Fibroblast of pulmonary artery (primary cell): Measurements from ENCODE around the gene NET1.
A peak's percentile ranks its signal among the peaks of the same experiment; 100 is the strongest.
"Not testable (repeated sequence)": the region's sequence is repeated elsewhere in the genome, so short reads cannot be mapped to it uniquely, and the experiment has no call there.

ENCODE experiments used
- DNase-seq: peaks from one replicate; pipeline ENCODE4 v3.0.0-alpha.2; 2010; ENCODE audit warnings: low read depth
- H3K4me3 ChIP-seq: replicated peaks from 2 replicates; pipeline ENCODE4 v1.5.1; 2011; ENCODE audit warnings: low read depth, mild to moderate bottlenecking, control low read depth, low read length, moderate library complexity
- CTCF ChIP-seq: IDR thresholded peaks from 2 replicates; pipeline ENCODE4 v1.5.1; 2011; ENCODE audit warnings: mild to moderate bottlenecking, control low read depth, low read length, inconsistent platforms; ENCODE audit errors: missing control alignments

Gene NET1

GRCh38 chr10:5400468-5401240, 11.7 kb upstream of the NET1 start:
- DNase-seq, result no peak
- H3K4me3 ChIP-seq, result no peak overlapping the region
- TF ChIP-seq CTCF, result no peak

GRCh38 chr10:5402798-5403197, 9.6 kb upstream of the NET1 start:
- H3K4me3 ChIP-seq, result no peak overlapping the region
- no peak for DNase-seq
- no peak for TF ChIP-seq CTCF

GRCh38 chr10:5404208-5405041, 7.9 kb upstream of the NET1 start, which contains the start of gene TUBAL3:
Gene TUBAL3, minus strand, starts transcription at chr10:5404828. Its CDS starts 36 bp downstream, at chr10:5404792.
- no peak for TF ChIP-seq CTCF
- H3K4me3 ChIP-seq, result no peak within 1 kb of the TSS
- peak; percentile 36 for DNase-seq

- DNase-seq, result no peak
- no peak for TF ChIP-seq CTCF
- no peak overlapping the region for H3K4me3 ChIP-seq
Observed at GRCh38 chr10:5406918-5407317, 5.4 kb upstream of the NET1 start.

- H3K4me3 ChIP-seq, DNase-seq: not testable (repeated sequence)
Observed at GRCh38 chr10:5410787-5411186, 1.6 kb upstream of the NET1 start.

- peak overlapping the region; percentile 66 for H3K4me3 ChIP-seq
- no peak for DNase-seq
- TF ChIP-seq CTCF, result no peak
Observed at GRCh38 chr10:5411941-5412276, 448 bp upstream of the NET1 start.

GRCh38 chr10:5413012-5413938, 918 bp downstream of the NET1 start:
- peak; percentile 71 for DNase-seq
- TF ChIP-seq CTCF, result no peak
- peak overlapping the region; percentile 66 for H3K4me3 ChIP-seq
